Breast epithelium (tissue), 3 donors: Measurements from ENCODE around the gene IQGAP2.

ENCODE experiments used
- CTCF ChIP-seq, 3 donors: fragments of 450-650 bp; IDR thresholded peaks; one replicate each; pipeline ENCODE4 v1.5.1; 2016 to 2017; ENCODE audit warnings: antibody characterized with exemption in 3 of 3, mild to moderate bottlenecking in 3 of 3, moderate library complexity in 3 of 3
- POLR2AphosphoS5 ChIP-seq, 3 donors: sonication (generic); formaldehyde crosslinking; IDR thresholded peaks; one replicate each; pipeline ENCODE4 v1.6.1; 2017; ENCODE audit warnings: antibody characterized with exemption in 3 of 3

- TF ChIP-seq CTCF (IDR thresholded peaks at IDR 0.05) (no peak), POLR2AphosphoS5 (IDR thresholded peaks at IDR 0.05) (no peak)
Measured at GRCh38 chr5:76717222-76718083, 314.4 kb downstream of the IQGAP2 start.
